Colonic mucosa (tissue), 4 donors: Measurements from ENCODE around the gene NEGR1. TPM values are rescaled to one million over a fixed set of nuclear protein-coding genes. Genes with fewer than 3 reads are reported as not detected.

ENCODE experiments used
- DNase-seq: peaks from one replicate; pipeline ENCODE4 v3.0.0-alpha.2; 2020
- H3K27ac ChIP-seq: fragments of 200-600 bp; one replicate; pipeline ENCODE4 v1.8.0; 2021
- H3K27me3 ChIP-seq: fragments of 200-600 bp; one replicate; pipeline ENCODE4 v1.8.0; 2021
- H3K36me3 ChIP-seq: fragments of 200-600 bp; one replicate; pipeline ENCODE4 v1.8.0; 2021
- H3K4me1 ChIP-seq: fragments of 200-600 bp; one replicate; pipeline ENCODE4 v1.8.0; 2021; ENCODE audit warnings: mild to moderate bottlenecking
- H3K4me3 ChIP-seq: fragments of 200-600 bp; one replicate; pipeline ENCODE4 v1.8.0; 2021
- H3K9ac ChIP-seq, 2 donors: one replicate each; pipeline ENCODE4 v1.7.0; 2013; ENCODE audit warnings: control low read depth in 2 of 2, low read depth in 2 of 2, low read length in 2 of 2
- H3K9me3 ChIP-seq: fragments of 200-600 bp; one replicate; pipeline ENCODE4 v1.8.0; 2021
- CTCF ChIP-seq: fragments of 200-600 bp; IDR thresholded peaks from one replicate; pipeline ENCODE4 v1.8.0; 2022; ENCODE audit warnings: antibody characterized with exemption, mild to moderate bottlenecking
- intact Hi-C: fragments of 100-400 bp; cut with DNase I; formaldehyde crosslinking; loops from one replicate; pipeline ENCODE4 v1.14.1; 2022
- total RNA-seq, 2 donors: library from RNA; stranded (reverse); fragmentation: NEBNext Ultra II Directional in 1 of 2; extraction: Animal tissue kit (Norgen Biotek cat#: 25700) in 1 of 2; gene quantifications; one replicate each; pipeline ENCODE4 v1.2.1, GENCODE V29; 2021
- donor health status: healthy.
- donor health status: DM: no; HTN: no; CAD: no.
- donor health status: DM: no; HTN: no; CAD: no.

NEGR1 gene
- total RNA-seq, 2 donors from 2014 or later: 4.0 to 9.2 TPM

- Histone ChIP-seq H3K27ac (no peak overlapping the region), H3K4me1 (no peaks in the 10 kb centered on the region), H3K9me3 (no peaks in the 10 kb centered on the region), H3K27me3 (no peaks in the 10 kb centered on the region), H3K9ac (no peak overlapping the region), H3K4me3 (no peak overlapping the region), H3K36me3 (no peaks in the 10 kb centered on the region)
- TF ChIP-seq CTCF: no peak
- intact Hi-C loops: no loop called here
- DNase-seq: no peak
These were observed 498.1 kb downstream of the NEGR1 start for GRCh38 chr1:71784241-71784640.

DNA sequence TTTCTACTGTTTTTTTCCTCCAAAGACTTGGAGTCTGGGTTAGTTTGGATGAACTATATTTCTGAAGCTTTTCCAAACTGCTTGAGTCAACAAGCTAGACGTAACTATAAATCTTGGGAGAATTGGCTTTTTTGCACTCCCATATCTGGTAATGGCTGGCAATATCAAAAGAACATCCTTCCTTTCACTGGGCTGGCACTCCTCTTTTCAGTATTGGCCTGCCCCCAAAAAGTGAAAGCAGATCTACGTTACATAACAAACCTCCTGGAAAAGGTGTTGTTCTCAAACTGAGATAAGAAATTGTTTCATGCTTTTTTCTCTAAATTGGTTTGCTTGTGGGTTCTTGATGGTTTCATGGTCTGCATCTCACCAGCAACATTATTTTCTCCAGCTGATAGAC is 499.3 kb downstream of the NEGR1 start:
- TF ChIP-seq CTCF: no peak
- Histone ChIP-seq H3K27me3 (no peaks in the 10 kb centered on the region), H3K36me3 (no peaks in the 10 kb centered on the region), H3K4me3 (no peak overlapping the region), H3K9me3 (no peaks in the 10 kb centered on the region), H3K9ac (no peak overlapping the region), H3K27ac (no peak overlapping the region), H3K4me1 (no peaks in the 10 kb centered on the region)
- intact Hi-C loops: no loop called here
- DNase-seq: no peak

GRCh38 chr1:71781450-71781849 is 500.9 kb downstream of the NEGR1 start:
- H3K27me3 ChIP-seq: no peaks in the 10 kb centered on the region
- intact Hi-C loops: no loop called here

DNA sequence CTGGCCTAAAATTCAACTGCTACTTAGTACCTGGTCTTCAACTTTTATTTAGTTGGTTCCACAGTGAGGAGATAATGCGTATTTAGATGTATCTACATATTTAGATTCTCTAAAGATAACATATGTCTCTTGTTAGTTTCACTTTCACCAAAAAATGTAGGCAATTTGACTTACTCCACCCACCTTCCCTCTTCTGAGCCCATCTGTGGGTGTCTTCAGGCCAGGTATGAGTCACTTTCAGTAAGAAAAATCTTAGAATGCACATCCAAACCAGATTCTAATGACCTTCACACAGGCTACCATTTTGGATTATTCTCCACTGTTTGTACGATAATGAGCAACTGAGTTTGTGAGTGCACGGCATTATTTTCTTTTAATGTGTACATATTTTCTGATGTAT is 501.7 kb downstream of the NEGR1 start:
- no peaks in the 10 kb centered on the region for H3K27me3 ChIP-seq
- H3K9ac ChIP-seq: no peak overlapping the region
- no peak for DNase-seq
- H3K27ac ChIP-seq: no peak overlapping the region
- no peaks in the 10 kb centered on the region for H3K4me1 ChIP-seq
- H3K36me3 ChIP-seq: no peaks in the 10 kb centered on the region
- no peak for TF ChIP-seq CTCF
- H3K4me3 ChIP-seq: no peak overlapping the region
- H3K9me3 ChIP-seq: no peaks in the 10 kb centered on the region
- intact Hi-C loops: no loop called here

More at GRCh38 chr1:71781450-71781849, 500.9 kb downstream of the NEGR1 start:
- H3K4me1 ChIP-seq: no peaks in the 10 kb centered on the region
- H3K36me3 ChIP-seq: no peaks in the 10 kb centered on the region
- no peak overlapping the region for H3K27ac ChIP-seq
- no peak for DNase-seq
- no peak for TF ChIP-seq CTCF
- no peaks in the 10 kb centered on the region for H3K9me3 ChIP-seq
- no peak overlapping the region for H3K4me3 ChIP-seq
- H3K9ac ChIP-seq: no peak overlapping the region

DNA sequence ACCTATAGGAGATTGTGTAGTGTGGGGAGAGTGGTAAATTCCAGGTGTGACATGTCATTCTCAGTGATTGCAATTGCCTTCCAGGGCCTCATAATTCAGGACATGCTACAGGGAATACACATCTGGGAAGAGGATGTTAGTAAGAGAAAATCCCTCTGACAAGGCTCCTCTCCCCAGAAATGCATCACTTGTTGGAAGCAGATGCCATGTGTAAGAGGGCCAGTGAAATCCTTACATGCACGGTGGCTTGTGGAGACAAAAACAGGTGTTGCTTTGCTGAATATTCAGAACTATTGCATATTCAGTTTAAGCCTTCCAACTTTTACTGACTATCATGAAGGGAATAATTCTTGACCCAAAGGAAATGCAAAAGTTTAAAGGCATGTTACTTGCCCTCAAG is 503.4 kb downstream of the NEGR1 start:
- H3K27me3 ChIP-seq: no peaks in the 10 kb centered on the region
- intact Hi-C loops: no loop called here
- no peak for TF ChIP-seq CTCF
- H3K4me3 ChIP-seq: no peak overlapping the region
- no peaks in the 10 kb centered on the region for H3K9me3 ChIP-seq
- no peaks in the 10 kb centered on the region for H3K36me3 ChIP-seq
- no peak for DNase-seq
- no peak overlapping the region for H3K9ac ChIP-seq
- no peaks in the 10 kb centered on the region for H3K4me1 ChIP-seq
- no peak overlapping the region for H3K27ac ChIP-seq

- Histone ChIP-seq H3K9me3 (no peaks in the 10 kb centered on the region), H3K9ac (no peak overlapping the region), H3K27ac (no peak overlapping the region), H3K4me3 (no peak overlapping the region), H3K36me3 (no peaks in the 10 kb centered on the region), H3K4me1 (no peaks in the 10 kb centered on the region), H3K27me3 (no peaks in the 10 kb centered on the region)
- no peak for TF ChIP-seq CTCF
- intact Hi-C loops: no loop called here
- DNase-seq: no peak
These were observed 505.2 kb downstream of the NEGR1 start for GRCh38 chr1:71777094-71777493.
